ENCODE measurements around the gene SLC16A2.

GRCh38 chrX:74579597-74580198 is 158.4 kb downstream of the SLC16A2 start:
- TF ChIP-seq CTCF (IDR thresholded peaks at IDR 0.05) = no peak
- no peak for TF ChIP-seq POLR2A (IDR thresholded peaks at IDR 0.05)

Data from lower leg skin (tissue), 3 donors.